Neural progenitor cell (in vitro differentiated cells): ENCODE measurements around the gene OR6X1. TPM values are rescaled to one million over a fixed set of nuclear protein-coding genes. Genes with fewer than 3 reads are reported as not detected.

Experiments
- DNase-seq: peaks from one replicate; pipeline ENCODE4 v3.0.0-alpha.2; 2016; ENCODE audit warnings: low spot score
- H2AFZ ChIP-seq: fragments of 200-600 bp; sonication (generic); replicated peaks from 2 replicates; pipeline ENCODE4 v1.6.1; 2016; ENCODE audit warnings: antibody characterized with exemption
- H3F3A ChIP-seq: fragments of 200-600 bp; sonication (generic); 2 replicates; pipeline ENCODE4 v1.6.1; 2016; ENCODE audit warnings: antibody characterized with exemption, low read depth
- H3K27ac ChIP-seq: fragments of 200-600 bp; sonication (generic); 2 replicates; pipeline ENCODE4 v1.5.1; 2016; ENCODE audit warnings: mild to moderate bottlenecking
- H3K27me3 ChIP-seq: fragments of 200-600 bp; sonication (generic); 2 replicates; pipeline ENCODE4 v1.6.1; 2016; ENCODE audit warnings: mild to moderate bottlenecking, moderate library complexity
- H3K36me3 ChIP-seq: fragments of 200-600 bp; sonication (generic); 2 replicates; pipeline ENCODE4 v1.5.1; 2016
- H3K4me1 ChIP-seq: fragments of 200-600 bp; sonication (generic); 2 replicates; pipeline ENCODE4 v1.6.1; 2016; ENCODE audit warnings: mixed run types
- H3K4me2 ChIP-seq: fragments of 200-600 bp; sonication (generic); 2 replicates; pipeline ENCODE4 v1.6.1; 2016
- H3K4me3 ChIP-seq: fragments of 200-600 bp; sonication (generic); 2 replicates; pipeline ENCODE4 v1.5.1; 2016
- H3K79me2 ChIP-seq: fragments of 200-600 bp; sonication (generic); 2 replicates; pipeline ENCODE4 v1.6.1; 2016; ENCODE audit warnings: low read depth
- H3K9ac ChIP-seq: fragments of 200-600 bp; sonication (generic); 2 replicates; pipeline ENCODE4 v1.6.1; 2016
- H3K9me3 ChIP-seq: fragments of 200-600 bp; sonication (generic); 2 replicates; pipeline ENCODE4 v1.5.1; 2016; ENCODE audit warnings: low read depth
- H4K20me1 ChIP-seq: fragments of 200-600 bp; sonication (generic); 2 replicates; pipeline ENCODE4 v1.6.1; 2016; ENCODE audit warnings: low read depth
- H3K27ac Mint-ChIP-seq: 3 replicates; pipeline ENCODE4 v1.8.0; 2021; ENCODE audit warnings: mixed read lengths
- H3K27me3 Mint-ChIP-seq: 2 replicates; pipeline ENCODE4 v1.8.0; 2022; ENCODE audit warnings: low read depth, mild to moderate bottlenecking, inconsistent platforms, moderate library complexity, mixed read lengths; ENCODE audit not compliant: insufficient read depth
- H3K36me3 Mint-ChIP-seq: 3 replicates; pipeline ENCODE4 v1.8.0; 2021; ENCODE audit warnings: mixed read lengths
- H3K4me1 Mint-ChIP-seq: 3 replicates; pipeline ENCODE4 v1.8.0; 2021; ENCODE audit warnings: mixed read lengths
- H3K4me3 Mint-ChIP-seq: 3 replicates; pipeline ENCODE4 v1.8.0; 2021; ENCODE audit warnings: mild to moderate bottlenecking, moderate library complexity, mixed read lengths
- H3K9me3 Mint-ChIP-seq: 3 replicates; pipeline ENCODE4 v1.8.0; 2020; ENCODE audit warnings: mixed read lengths
- CTCF ChIP-seq: fragments of 200-600 bp; sonication (generic); IDR thresholded peaks from 2 replicates; pipeline ENCODE4 v1.5.1; 2017; ENCODE audit warnings: antibody characterized with exemption, mild to moderate bottlenecking
- EZH2 ChIP-seq: fragments of 200-600 bp; sonication (generic); IDR thresholded peaks from 2 replicates; pipeline ENCODE4 v1.6.1; 2017; ENCODE audit warnings: antibody characterized with exemption, mild to moderate bottlenecking, moderate library complexity
- EZH2phosphoT487 ChIP-seq: fragments of 200-600 bp; sonication (generic); IDR thresholded peaks from 2 replicates; pipeline ENCODE4 v1.6.1; 2017; ENCODE audit warnings: antibody characterized with exemption
- total RNA-seq: library from RNA; depleted of rRNA; stranded (reverse); fragments of >200 nt; gene quantifications from 2 replicates; pipeline ENCODE4 v1.2.3, GENCODE V29; 2015; ENCODE audit warnings: low replicate concordance

Gene OR6X1
- total RNA-seq, result not detected in 2 replicates

- H3K4me2 ChIP-seq, result no peak within 1 kb of the TSS
- no peak within 1 kb of the TSS for H3K4me3 ChIP-seq
- no peak for TF ChIP-seq CTCF
- no peak for TF ChIP-seq EZH2
- no peak for TF ChIP-seq EZH2phosphoT487
- H3K79me2 ChIP-seq, result no peaks in the 10 kb centered on the region
- no peaks in the 10 kb centered on the region for H3K4me1 ChIP-seq
- Mint-ChIP-seq H3K9me3 (no peaks in the 10 kb centered on the region), H3K4me3 (no peak within 1 kb of the TSS), H3K4me1 (no peaks in the 10 kb centered on the region), H3K27ac (no peak within 1 kb of the TSS), H3K27me3 (peaks cover 5% of the 10 kb centered on the region), H3K36me3 (no peaks in the 10 kb centered on the region)
- H3K9ac ChIP-seq, result no peak within 1 kb of the TSS
- no peak within 1 kb of the TSS for H3K27ac ChIP-seq
- no peak within 1 kb of the TSS for H2AFZ ChIP-seq
- no peaks in the 10 kb centered on the region for H4K20me1 ChIP-seq
- no peaks in the 10 kb centered on the region for H3K27me3 ChIP-seq
- no peaks in the 10 kb centered on the region for H3K9me3 ChIP-seq
- no peaks in the 10 kb centered on the region for H3K36me3 ChIP-seq
- no peaks in the 10 kb centered on the region for H3F3A ChIP-seq
- DNase-seq, result no peak
Measured at GRCh38 chr11:123754101-123754568, at the start of gene OR6X1. OR6X1 (minus strand) TSS chr11:123754518; CDS start chr11:123754518, 0 bp downstream.

GRCh38 chr11:123801765-123802164 is 47.4 kb upstream of the OR6X1 start:
- Histone ChIP-seq H3K9me3 (no peaks in the 10 kb centered on the region), H3K4me2 (no peak overlapping the region), H2AFZ (no peak overlapping the region), H3K4me3 (no peak overlapping the region), H4K20me1 (no peaks in the 10 kb centered on the region), H3F3A (no peaks in the 10 kb centered on the region), H3K36me3 (no peaks in the 10 kb centered on the region), H3K27ac (no peak overlapping the region), H3K9ac (no peak overlapping the region), H3K79me2 (no peaks in the 10 kb centered on the region), H3K4me1 (no peaks in the 10 kb centered on the region), H3K27me3 (no peaks in the 10 kb centered on the region)
- H3K4me3 Mint-ChIP-seq, result no peak overlapping the region
- no peaks in the 10 kb centered on the region for H3K9me3 Mint-ChIP-seq
- H3K27me3 Mint-ChIP-seq, result no peaks in the 10 kb centered on the region
- peaks cover 2% of the 10 kb centered on the region for H3K4me1 Mint-ChIP-seq
- no peak overlapping the region for H3K27ac Mint-ChIP-seq
- DNase-seq, result no peak
- no peak for TF ChIP-seq CTCF
- no peak for TF ChIP-seq EZH2
- TF ChIP-seq EZH2phosphoT487, result no peak
- no peaks in the 10 kb centered on the region for H3K36me3 Mint-ChIP-seq

- H3K4me3 Mint-ChIP-seq, result no peak overlapping the region
- H3K9me3 ChIP-seq, result no peaks in the 10 kb centered on the region
- DNase-seq, result no peak
- no peaks in the 10 kb centered on the region for H4K20me1 ChIP-seq
- TF ChIP-seq CTCF, result no peak
- TF ChIP-seq EZH2phosphoT487, result no peak
- no peak for TF ChIP-seq EZH2
- H3K9ac ChIP-seq, result no peak overlapping the region
- H3K4me3 ChIP-seq, result no peak overlapping the region
- H3K27me3 Mint-ChIP-seq, result no peaks in the 10 kb centered on the region
- H3K9me3 Mint-ChIP-seq, result peaks cover 4% of the 10 kb centered on the region
- H3K27ac Mint-ChIP-seq, result no peak overlapping the region
- no peaks in the 10 kb centered on the region for H3K36me3 ChIP-seq
- peaks cover 9% of the 10 kb centered on the region for H3K4me1 Mint-ChIP-seq
- H3K79me2 ChIP-seq, result no peaks in the 10 kb centered on the region
- H3K27ac ChIP-seq, result no peak overlapping the region
- no peaks in the 10 kb centered on the region for H3F3A ChIP-seq
- no peak overlapping the region for H3K4me2 ChIP-seq
- no peaks in the 10 kb centered on the region for H3K27me3 ChIP-seq
- no peak overlapping the region for H2AFZ ChIP-seq
- no peaks in the 10 kb centered on the region for H3K4me1 ChIP-seq
- H3K36me3 Mint-ChIP-seq, result no peaks in the 10 kb centered on the region
Measured at GRCh38 chr11:123800036-123800435, 45.7 kb upstream of the OR6X1 start.
